NB4 (cell line): ENCODE measurements around the gene AP1M2.

Experiments
- CTCF ChIP-seq: IDR thresholded peaks from one replicate; pipeline ENCODE4 v1.5.1; 2012; ENCODE audit warnings: low read depth, low read length
- POLR2A ChIP-seq: IDR thresholded peaks from 2 replicates; pipeline ENCODE4 v1.6.1; 2011; ENCODE audit warnings: mild to moderate bottlenecking; ENCODE audit not compliant: insufficient read length; ENCODE audit errors: extremely low read depth

GRCh38 chr19:10543059-10543419, 44.1 kb downstream of the AP1M2 start:
- TF ChIP-seq CTCF = no peak
- no peak for TF ChIP-seq POLR2A
